ENCODE measurements around the gene LIPH.

GRCh38 chr3:185534511-185534910 lies 17.9 kb downstream of the LIPH start:
- TF ChIP-seq CTCF (IDR thresholded peaks at IDR 0.05) (no peak), POLR2A (IDR thresholded peaks at IDR 0.05) (no peak)
